ENCODE data around the gene FRMPD3.

DNA sequence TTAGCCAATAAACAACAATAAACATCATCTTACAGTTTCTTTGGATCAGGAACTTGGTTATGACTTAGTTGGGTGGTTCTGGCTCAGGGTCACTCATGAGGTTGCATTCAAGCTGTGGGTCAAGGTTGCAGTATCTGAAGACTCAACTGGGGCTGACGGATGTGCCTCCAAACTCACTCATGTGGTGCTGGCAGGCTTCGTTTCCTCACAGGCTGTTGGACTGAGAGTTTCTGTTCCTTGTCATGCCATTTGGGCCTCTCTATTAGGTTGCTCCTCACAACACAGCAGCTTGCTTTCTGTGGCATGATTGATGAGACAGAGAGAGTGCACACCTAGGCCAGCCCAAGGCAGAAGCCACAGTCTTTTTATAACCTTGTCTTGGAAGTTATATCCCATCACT, 20.7 kb downstream of the FRMPD3 start:
- TF ChIP-seq, protein P1, sequence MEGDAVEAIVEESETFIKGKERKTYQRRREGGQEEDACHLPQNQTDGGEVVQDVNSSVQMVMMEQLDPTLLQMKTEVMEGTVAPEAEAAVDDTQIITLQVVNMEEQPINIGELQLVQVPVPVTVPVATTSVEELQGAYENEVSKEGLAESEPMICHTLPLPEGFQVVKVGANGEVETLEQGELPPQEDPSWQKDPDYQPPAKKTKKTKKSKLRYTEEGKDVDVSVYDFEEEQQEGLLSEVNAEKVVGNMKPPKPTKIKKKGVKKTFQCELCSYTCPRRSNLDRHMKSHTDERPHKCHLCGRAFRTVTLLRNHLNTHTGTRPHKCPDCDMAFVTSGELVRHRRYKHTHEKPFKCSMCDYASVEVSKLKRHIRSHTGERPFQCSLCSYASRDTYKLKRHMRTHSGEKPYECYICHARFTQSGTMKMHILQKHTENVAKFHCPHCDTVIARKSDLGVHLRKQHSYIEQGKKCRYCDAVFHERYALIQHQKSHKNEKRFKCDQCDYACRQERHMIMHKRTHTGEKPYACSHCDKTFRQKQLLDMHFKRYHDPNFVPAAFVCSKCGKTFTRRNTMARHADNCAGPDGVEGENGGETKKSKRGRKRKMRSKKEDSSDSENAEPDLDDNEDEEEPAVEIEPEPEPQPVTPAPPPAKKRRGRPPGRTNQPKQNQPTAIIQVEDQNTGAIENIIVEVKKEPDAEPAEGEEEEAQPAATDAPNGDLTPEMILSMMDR (conservative IDR thresholded peaks at IDR 0.05; ENCODE audit: low read length), result no peak
- no peak for TF ChIP-seq EZH2phosphoT487 (IDR thresholded peaks at IDR 0.05; ENCODE audit: borderline replicate concordance)

Measured in Loucy (cell line).